GM21529 (cell line): ENCODE measurements around the gene ZNF536.

Source experiments
- ATAC-seq: cut with Tn5 transposase; IDR thresholded peaks from one replicate; pipeline ENCODE4 v1.9.1; 2021; ENCODE audit not compliant: unreplicated experiment

ZNF536 gene

GRCh38 chr19:30555075-30555790 is 183.0 kb downstream of the ZNF536 start:
- ATAC-seq, result no peak

DNA sequence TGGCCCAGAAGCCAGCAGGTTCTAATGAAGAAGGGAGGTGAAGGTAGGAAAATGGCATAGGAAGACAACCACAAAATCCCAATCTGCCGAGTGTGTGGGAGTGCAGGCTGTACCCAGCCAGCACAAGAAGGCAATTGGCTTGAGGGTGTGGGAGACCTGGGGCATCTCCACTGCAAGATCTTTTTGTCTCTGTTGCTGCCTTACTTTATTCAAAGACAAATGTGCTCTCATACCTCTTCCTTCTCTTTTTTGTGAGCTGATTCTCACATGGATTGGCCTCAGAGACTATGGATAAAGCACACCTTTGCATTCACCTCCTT is 183.6 kb downstream of the ZNF536 start:
- no peak for ATAC-seq

DNA sequence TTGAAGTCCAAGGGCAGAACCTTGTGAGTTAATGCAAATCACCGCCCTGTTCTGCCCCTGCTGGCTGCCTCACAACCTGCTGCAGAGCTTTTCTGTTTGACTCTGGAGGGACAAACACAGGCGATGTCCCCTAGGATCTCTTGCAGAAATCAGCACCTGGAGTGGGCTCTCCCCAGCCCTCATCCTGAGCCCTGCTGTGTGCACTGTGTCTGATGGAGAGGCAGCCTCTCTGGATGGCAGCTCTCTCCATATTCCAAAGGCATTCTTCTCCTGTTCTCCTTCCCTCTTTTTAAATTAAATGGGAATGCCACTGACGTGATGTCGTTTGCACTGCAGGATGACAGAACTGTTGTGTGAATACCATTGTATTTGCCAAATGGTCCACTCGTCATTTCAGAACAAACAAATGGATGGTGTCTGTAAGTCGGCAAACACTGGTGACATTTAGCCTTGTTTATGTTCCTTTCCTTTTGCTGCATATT is 184.1 kb downstream of the ZNF536 start:
- ATAC-seq, result no peak

DNA sequence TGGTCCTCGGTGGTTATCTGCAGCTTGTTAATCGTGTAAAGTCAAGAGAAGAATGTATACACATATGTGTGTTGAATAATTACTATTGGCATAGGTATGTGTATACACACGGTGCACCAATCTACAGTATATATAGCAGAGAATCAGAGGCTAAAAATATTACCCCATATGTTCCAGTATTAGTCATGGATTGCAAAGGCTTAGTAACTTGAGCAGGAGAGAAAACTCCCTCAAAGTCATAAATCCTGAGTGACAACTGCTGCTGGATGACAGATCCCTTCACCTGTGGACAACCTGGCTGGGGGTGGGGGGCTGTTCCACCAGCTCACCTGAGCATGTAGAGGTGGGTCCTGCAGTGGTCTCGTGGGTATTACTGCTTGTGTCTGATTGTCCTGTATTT is 185.0 kb downstream of the ZNF536 start:
- ATAC-seq, result no peak

- ATAC-seq, result no peak
Measured at GRCh38 chr19:30557927-30558557, 185.9 kb downstream of the ZNF536 start.

GRCh38 chr19:30558793-30559192 is 186.6 kb downstream of the ZNF536 start:
- no peak for ATAC-seq

DNA sequence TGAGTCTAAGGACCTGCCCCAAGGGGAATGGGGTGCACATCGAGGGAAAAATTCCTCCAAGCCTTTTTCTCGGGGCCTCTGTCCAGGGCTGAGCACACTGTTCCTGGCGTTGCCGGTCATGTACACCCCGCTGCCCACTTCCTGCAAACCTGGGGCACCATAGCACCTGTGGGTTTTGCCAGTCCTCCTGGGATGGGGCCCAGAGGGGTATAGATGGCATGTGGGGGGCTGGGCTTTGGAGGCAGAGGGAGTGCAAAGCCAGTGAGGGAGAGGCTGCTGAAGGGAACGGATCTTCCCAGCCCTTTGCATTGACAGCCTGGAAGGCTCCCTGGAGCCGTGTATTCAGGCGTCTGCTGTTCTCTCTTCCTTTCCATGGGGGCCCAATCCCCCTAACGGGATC is 187.3 kb downstream of the ZNF536 start:
- ATAC-seq, result no peak

GRCh38 chr19:30562981-30563380 is 190.8 kb downstream of the ZNF536 start:
- ATAC-seq, result no peak

GRCh38 chr19:30563691-30564090 is 191.5 kb downstream of the ZNF536 start:
- no peak for ATAC-seq

DNA sequence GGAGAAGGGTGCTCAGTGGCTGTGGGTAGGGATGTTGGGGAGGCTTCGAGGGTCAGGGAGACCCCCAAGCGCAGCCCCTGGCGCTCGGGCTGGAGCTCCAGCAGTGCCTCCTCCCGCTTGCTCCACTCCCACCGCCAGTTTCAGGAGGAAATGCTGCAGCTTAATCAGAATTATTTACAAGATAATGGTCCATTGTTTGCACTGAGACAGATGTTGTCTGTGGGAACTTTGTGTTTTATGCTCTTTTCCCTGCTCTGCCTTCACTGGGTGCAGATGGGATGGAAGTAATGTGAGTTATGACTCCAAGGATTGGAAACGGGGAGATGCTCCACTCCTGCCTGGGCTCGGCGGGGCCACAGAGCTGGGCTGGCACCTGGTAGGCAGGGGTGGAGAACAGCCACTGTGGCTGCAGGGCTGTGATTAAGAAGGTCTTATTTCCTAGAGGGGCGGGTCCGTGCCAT is 192.4 kb downstream of the ZNF536 start:
- ATAC-seq, result no peak

DNA sequence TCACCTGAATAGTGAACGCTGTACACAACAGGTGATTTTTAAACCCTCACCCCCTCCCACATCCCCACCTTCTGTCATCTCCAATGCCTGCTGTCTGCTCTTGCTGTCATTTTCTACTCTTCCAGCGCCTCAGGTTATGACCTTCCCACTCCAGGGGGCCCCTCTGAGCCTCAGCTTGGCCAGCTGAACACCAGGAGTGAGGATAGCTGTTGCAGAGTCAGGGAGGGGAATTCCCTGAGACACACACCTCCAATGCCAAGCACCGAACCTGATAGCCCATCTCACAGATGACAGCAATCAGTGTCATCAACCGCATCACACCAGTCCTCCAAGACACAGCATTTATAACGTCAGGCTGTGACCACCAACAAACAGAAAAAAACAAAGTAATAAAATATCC is 193.5 kb downstream of the ZNF536 start:
- no peak for ATAC-seq

DNA sequence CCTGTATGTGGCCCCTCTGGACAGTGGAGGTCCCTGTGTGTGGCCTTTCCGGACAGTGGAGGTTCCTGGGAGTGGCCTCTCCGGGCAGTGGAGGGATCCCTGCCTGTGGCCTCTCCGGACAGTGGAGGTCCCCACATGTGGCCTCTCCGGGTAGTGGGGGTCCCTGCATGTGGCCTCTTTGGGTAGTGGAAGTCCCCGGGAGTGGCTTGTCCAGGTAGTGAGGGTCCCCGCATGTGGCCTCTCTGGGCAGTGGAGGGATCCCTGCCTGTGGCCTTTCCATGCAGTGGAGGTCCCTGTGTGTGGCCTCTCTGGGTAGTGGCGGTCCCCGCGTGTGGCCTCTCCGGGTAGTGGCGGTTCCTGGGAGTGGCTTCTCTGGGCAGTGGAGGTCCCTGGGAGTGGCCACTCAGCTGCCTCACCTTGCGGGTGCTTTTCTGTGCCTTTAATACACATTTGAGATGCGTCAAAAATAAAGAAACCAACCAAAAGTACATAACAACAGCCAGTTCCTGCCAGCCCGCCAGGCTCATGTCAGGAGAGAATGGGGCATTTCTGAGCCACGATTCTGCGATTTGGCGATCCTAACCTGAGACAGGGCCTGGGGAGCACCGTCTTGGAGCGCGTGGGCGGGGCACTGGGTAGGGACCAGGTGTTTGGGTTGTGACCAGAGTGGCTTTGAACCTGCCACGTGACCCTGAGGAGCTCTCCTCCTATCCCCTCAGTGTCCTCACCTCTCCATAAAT is 194.7 kb downstream of the ZNF536 start:
- no peak for ATAC-seq

GRCh38 chr19:30567536-30568232 is 195.5 kb downstream of the ZNF536 start:
- no peak for ATAC-seq

GRCh38 chr19:30570194-30570593 is 198.0 kb downstream of the ZNF536 start:
- no peak for ATAC-seq

DNA sequence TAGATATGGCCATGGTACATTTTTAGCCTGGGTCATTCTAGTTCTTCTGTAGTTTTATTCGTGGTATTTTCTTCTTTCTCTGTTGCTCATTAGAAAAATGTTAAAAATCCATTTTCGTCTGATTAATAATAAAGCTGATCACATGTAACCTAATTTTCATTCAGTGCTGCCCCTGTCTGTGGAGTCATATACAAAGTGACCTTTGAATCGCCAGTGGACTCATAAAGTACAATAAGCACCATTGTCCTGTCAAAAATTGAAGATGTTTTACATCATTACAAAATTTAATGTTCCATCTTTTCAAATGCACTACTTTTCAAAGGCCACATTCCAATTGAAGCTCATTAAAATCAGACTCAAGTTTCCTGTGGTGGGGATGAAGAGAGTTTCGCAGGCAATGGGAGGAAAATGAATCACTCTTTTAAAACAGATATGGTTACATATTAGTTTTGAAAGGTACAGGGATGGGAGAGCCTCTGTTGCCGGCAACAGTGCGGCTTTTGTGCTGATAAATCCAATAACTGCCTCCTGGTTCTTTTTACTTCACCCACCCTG is 205.4 kb downstream of the ZNF536 start:
- no peak for ATAC-seq

- ATAC-seq, result no peak
Measured at GRCh38 chr19:30579419-30579818, 207.2 kb downstream of the ZNF536 start.

DNA sequence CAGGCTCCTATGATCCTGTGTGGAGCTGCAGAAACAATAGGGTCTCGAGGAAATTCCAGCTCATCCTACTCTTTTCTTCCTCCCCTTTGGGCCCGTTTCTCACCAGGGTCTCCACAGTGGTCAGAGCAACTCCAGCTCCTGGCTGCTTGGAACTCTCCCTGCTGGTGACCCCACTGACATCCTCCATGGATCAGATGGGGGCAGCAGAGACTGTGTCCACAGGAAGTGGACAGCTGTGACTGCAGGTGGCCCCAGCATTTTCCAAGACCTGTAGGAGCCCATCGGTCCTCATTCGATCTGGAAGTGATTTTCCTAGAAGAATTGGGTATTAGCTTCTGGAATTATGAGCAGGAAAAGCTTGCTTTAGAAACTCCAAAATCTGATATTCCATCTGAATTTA is 208.5 kb downstream of the ZNF536 start:
- no peak for ATAC-seq

DNA sequence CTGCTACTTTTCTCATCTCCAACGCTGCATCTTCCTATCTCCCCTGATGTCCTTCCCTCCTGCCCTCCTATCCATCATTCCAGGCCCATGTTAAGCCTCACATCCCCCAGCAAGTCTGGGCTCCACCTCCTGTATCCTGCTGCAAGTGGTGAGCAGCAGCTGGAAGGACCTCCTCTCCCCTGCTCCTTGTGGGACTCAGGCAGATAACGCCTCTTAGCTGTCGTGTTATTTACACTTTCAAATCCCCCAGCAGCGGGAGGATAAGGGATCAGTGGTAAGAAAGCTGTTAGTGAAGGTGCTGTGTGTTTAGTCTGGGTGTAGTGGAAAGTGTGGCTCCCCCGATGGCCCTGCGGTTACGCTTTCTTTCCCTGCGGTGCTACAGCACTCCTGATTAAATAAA is 211.9 kb downstream of the ZNF536 start:
- ATAC-seq, result no peak

- no peak for ATAC-seq
Measured at GRCh38 chr19:30587869-30588268, 215.7 kb downstream of the ZNF536 start.

DNA sequence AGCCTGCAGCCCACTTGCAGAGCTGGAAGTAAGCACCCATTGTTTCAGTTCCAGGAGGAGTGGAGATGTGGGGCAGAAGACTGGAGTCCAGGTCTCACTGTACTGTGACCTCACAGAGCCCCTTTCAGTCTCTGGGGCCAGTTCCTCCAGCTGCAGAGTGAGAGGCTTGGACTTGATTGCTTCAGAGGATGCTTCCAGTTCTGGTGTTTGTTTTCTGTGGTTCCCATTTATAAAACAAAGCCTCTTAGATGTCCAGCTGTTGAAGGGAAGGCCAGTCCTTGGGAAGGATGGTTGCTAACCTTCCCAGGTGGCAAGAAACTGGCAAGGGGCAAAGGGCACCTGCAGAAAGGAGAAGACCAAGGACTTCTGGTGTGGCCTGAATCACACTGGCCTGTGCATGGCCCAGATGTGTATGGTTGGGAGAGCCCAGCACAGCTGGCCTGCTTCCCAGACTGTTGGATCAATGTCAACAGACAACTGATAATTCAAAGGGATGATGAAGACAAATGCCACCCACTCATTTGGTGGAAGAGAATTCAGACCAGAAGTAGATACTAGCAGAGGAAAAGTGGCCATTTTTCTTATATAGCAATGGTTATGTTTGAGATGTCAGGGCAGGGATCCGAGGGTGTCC is 218.5 kb downstream of the ZNF536 start:
- ATAC-seq, result no peak

GRCh38 chr19:30593356-30593755 is 221.2 kb downstream of the ZNF536 start:
- no peak for ATAC-seq
